Hepatocyte (in vitro differentiated cells): Measurements from ENCODE around the gene GBA3. TPM values are rescaled to one million over a fixed set of nuclear protein-coding genes. Genes with fewer than 3 reads are reported as not detected.

Experiments
- DNase-seq: peaks from one replicate; pipeline ENCODE4 v3.0.0-alpha.2; 2016; ENCODE audit warnings: low spot score
- H2AFZ ChIP-seq: fragments of 200-600 bp; sonication (generic); 2 replicates; pipeline ENCODE4 v1.6.0; 2016; ENCODE audit warnings: antibody characterized with exemption, mild to moderate bottlenecking
- H3K27ac ChIP-seq: fragments of 200-600 bp; sonication (generic); 2 replicates; pipeline ENCODE4 v1.5.1; 2016; ENCODE audit warnings: mild to moderate bottlenecking
- H3K27me3 ChIP-seq: fragments of 200-600 bp; sonication (generic); 2 replicates; pipeline ENCODE4 v1.6.1; 2016
- H3K36me3 ChIP-seq: fragments of 200-600 bp; sonication (generic); replicated peaks from 2 replicates; pipeline ENCODE4 v1.5.1; 2016; ENCODE audit warnings: low read depth; ENCODE audit not compliant: insufficient read depth
- H3K4me1 ChIP-seq: fragments of 200-600 bp; sonication (generic); 2 replicates; pipeline ENCODE4 v1.5.1; 2016; ENCODE audit warnings: mild to moderate bottlenecking, moderate library complexity; ENCODE audit not compliant: insufficient read depth
- H3K4me2 ChIP-seq: fragments of 200-600 bp; sonication (generic); 2 replicates; pipeline ENCODE4 v1.6.0; 2016
- H3K4me3 ChIP-seq: fragments of 200-600 bp; sonication (generic); 2 replicates; pipeline ENCODE4 v1.5.1; 2016; ENCODE audit warnings: mild to moderate bottlenecking
- H3K79me2 ChIP-seq: fragments of 200-600 bp; sonication (generic); 2 replicates; pipeline ENCODE4 v1.6.0; 2017; ENCODE audit warnings: mild to moderate bottlenecking
- H3K9me2 ChIP-seq: fragments of 200-600 bp; sonication (generic); replicated peaks from 2 replicates; pipeline ENCODE4 v1.6.0; 2017; ENCODE audit warnings: mild to moderate bottlenecking; ENCODE audit not compliant: insufficient read depth
- H3K9me3 ChIP-seq: fragments of 200-600 bp; sonication (generic); 2 replicates; pipeline ENCODE4 v1.5.1; 2016; ENCODE audit warnings: low read depth, mild to moderate bottlenecking
- H4K20me1 ChIP-seq: fragments of 200-600 bp; sonication (generic); 2 replicates; pipeline ENCODE4 v1.6.0; 2016; ENCODE audit warnings: mild to moderate bottlenecking; ENCODE audit not compliant: insufficient read depth, poor library complexity, severe bottlenecking
- CTCF ChIP-seq: fragments of 200-600 bp; sonication (generic); IDR thresholded peaks from 2 replicates; pipeline ENCODE4 v1.5.1; 2016; ENCODE audit warnings: antibody characterized with exemption, mild to moderate bottlenecking; ENCODE audit not compliant: poor library complexity
- EZH2 ChIP-seq: fragments of 200-600 bp; sonication (generic); IDR thresholded peaks from 2 replicates; pipeline ENCODE4 v1.6.1; 2016; ENCODE audit warnings: antibody characterized with exemption, mild to moderate bottlenecking, borderline replicate concordance
- EZH2phosphoT487 ChIP-seq: fragments of 200-600 bp; sonication (generic); IDR thresholded peaks from one replicate; pipeline ENCODE4 v1.6.1; 2018; ENCODE audit warnings: antibody characterized with exemption, mild to moderate bottlenecking, low read depth, moderate library complexity; ENCODE audit not compliant: unreplicated experiment, severe bottlenecking
- WGBS: methylation state at CpG from one replicate; pipeline ENCODE4 v1.1.6; 2016; ENCODE audit warnings: low lambda C conversion rate; ENCODE audit errors: missing lambda C conversion rate; 5-methylcytosine and 5-hydroxymethylcytosine counted together
- polyA plus RNA-seq: library from polyadenylated mRNA; unstranded; fragments of >200 nt; fragmentation: Nextera tagmentation; extraction: Ambion mirVana; gene quantifications from 2 replicates; pipeline ENCODE4 v1.2.1, GENCODE V29; 2016
- total RNA-seq: library from RNA; depleted of rRNA; stranded (reverse); fragments of >200 nt; gene quantifications from 2 replicates; pipeline ENCODE4 v1.2.3, GENCODE V29; 2014

Gene GBA3
- 30.5 and 34.2 TPM in 2 replicates for total RNA-seq
- polyA plus RNA-seq: 5.1 and 14.3 TPM in 2 replicates

GRCh38 chr4:22692736-22693135 is at the start of gene GBA3:
Gene GBA3 (plus strand): TSS chr4:22692937.
- H3K36me3 ChIP-seq: no peaks in the 10 kb centered on the region
- no peaks in the 10 kb centered on the region for H3K9me2 ChIP-seq
- 47% methylated on average over 1 of the region's 1 CpG for WGBS
- H3K27me3 ChIP-seq: no peaks in the 10 kb centered on the region
- H3K4me1 ChIP-seq: no peaks in the 10 kb centered on the region
- H3K27ac ChIP-seq: peak within 1 kb of the TSS; percentile 25
- no peaks in the 10 kb centered on the region for H3K79me2 ChIP-seq
- peak; percentile 31 for DNase-seq
- H3K9me3 ChIP-seq: no peaks in the 10 kb centered on the region
- H2AFZ ChIP-seq: no peak within 1 kb of the TSS
- no peak for TF ChIP-seq EZH2
- no peak for TF ChIP-seq CTCF
- no peak for TF ChIP-seq EZH2phosphoT487
- no peaks in the 10 kb centered on the region for H4K20me1 ChIP-seq
- H3K4me2 ChIP-seq: peak within 1 kb of the TSS; percentile 60
- no peak within 1 kb of the TSS for H3K4me3 ChIP-seq

GRCh38 chr4:22643952-22644351 is 48.8 kb upstream of the GBA3 start:
- H3K4me1 ChIP-seq: no peaks in the 10 kb centered on the region
- H3K79me2 ChIP-seq: no peaks in the 10 kb centered on the region
- no peak for TF ChIP-seq CTCF
- TF ChIP-seq EZH2: no peak
- no peak for TF ChIP-seq EZH2phosphoT487
- H3K4me3 ChIP-seq: no peak overlapping the region
- H3K4me2 ChIP-seq: no peak overlapping the region
- no peak overlapping the region for H2AFZ ChIP-seq
- H3K9me2 ChIP-seq: no peaks in the 10 kb centered on the region
- no peak for DNase-seq
- H3K36me3 ChIP-seq: no peaks in the 10 kb centered on the region
- no peak overlapping the region for H3K27ac ChIP-seq
- WGBS: 94% methylated on average over 4 of the region's 4 CpGs
- H3K27me3 ChIP-seq: no peaks in the 10 kb centered on the region
- no peaks in the 10 kb centered on the region for H3K9me3 ChIP-seq
- H4K20me1 ChIP-seq: no peaks in the 10 kb centered on the region

- Histone ChIP-seq H3K4me2 (no peak overlapping the region), H3K36me3 (no peaks in the 10 kb centered on the region), H3K9me3 (no peaks in the 10 kb centered on the region), H4K20me1 (no peaks in the 10 kb centered on the region), H3K27ac (no peak overlapping the region), H3K9me2 (no peaks in the 10 kb centered on the region), H3K79me2 (no peaks in the 10 kb centered on the region), H3K27me3 (no peaks in the 10 kb centered on the region), H3K4me3 (no peak overlapping the region), H2AFZ (no peak overlapping the region), H3K4me1 (no peaks in the 10 kb centered on the region)
- WGBS: 70% methylated on average over 1 of the region's 1 CpG
- no peak for DNase-seq
- no peak for TF ChIP-seq EZH2
- no peak for TF ChIP-seq EZH2phosphoT487
- TF ChIP-seq CTCF: no peak
Measured at GRCh38 chr4:22645481-22646182, 47.1 kb upstream of the GBA3 start.

GRCh38 chr4:22648996-22649395 is 43.7 kb upstream of the GBA3 start:
- no peaks in the 10 kb centered on the region for H3K9me2 ChIP-seq
- H3K4me1 ChIP-seq: no peaks in the 10 kb centered on the region
- no peak overlapping the region for H3K4me3 ChIP-seq
- no peaks in the 10 kb centered on the region for H3K79me2 ChIP-seq
- H3K4me2 ChIP-seq: no peak overlapping the region
- no peak overlapping the region for H2AFZ ChIP-seq
- 84% methylated on average over 8 of the region's 8 CpGs for whole genome bisulfite sequencing
- no peak for DNase-seq
- H4K20me1 ChIP-seq: no peaks in the 10 kb centered on the region
- H3K27me3 ChIP-seq: no peaks in the 10 kb centered on the region
- no peaks in the 10 kb centered on the region for H3K36me3 ChIP-seq
- no peaks in the 10 kb centered on the region for H3K9me3 ChIP-seq
- no peak overlapping the region for H3K27ac ChIP-seq
- TF ChIP-seq EZH2phosphoT487 (no peak), EZH2 (no peak), CTCF (no peak)
